Upper lobe of left lung (tissue), 4 donors: Measurements from ENCODE around the gene SRGAP2C.
"Not testable (repeated sequence)": the region's sequence is repeated elsewhere in the genome, so short reads cannot be mapped to it uniquely, and the experiment has no call there.

Experiments
- CTCF ChIP-seq, 6 experiments: fragments of 450-650 bp in 4 of 6; fragments of 200-600 bp in 2 of 6; sonication (generic) in 2 of 6; IDR thresholded peaks; one replicate each; pipeline ENCODE4 v1.5.1; 2016 to 2019; ENCODE audit warnings: antibody characterized with exemption in 6 of 6
- POLR2A ChIP-seq, 4 donors: fragments of 450-650 bp; IDR thresholded peaks; one replicate each; pipeline ENCODE4 v1.5.1; 2016 to 2017; ENCODE audit warnings: antibody characterized with exemption in 4 of 4, mild to moderate bottlenecking in 2 of 4
- POLR2AphosphoS5 ChIP-seq, 2 donors: sonication (generic); formaldehyde crosslinking; IDR thresholded peaks; one replicate each; pipeline ENCODE4 v1.5.1; 2017; ENCODE audit warnings: antibody characterized with exemption in 2 of 2

GRCh38 chr1:121232445-121233125, 47.8 kb downstream of the SRGAP2C start:
- TF ChIP-seq CTCF, POLR2A, POLR2AphosphoS5 (IDR thresholded peaks at IDR 0.05): not testable (repeated sequence)
